Activated T-helper 2 cell treated with anti-CD3 and anti-CD28 coated beads, Interferon-gamma antibody, Interleukin-2, Interleukin-4, amounts not matched to agents 10 μg/mL and 5 μg/mL and 100 μg/mL, durations not matched to agents 14 hours and 24 hours and 36 hours (primary cell): ENCODE results near the gene TBC1D17. TPM values are rescaled to one million over a fixed set of nuclear protein-coding genes. Genes with fewer than 3 reads are reported as not detected.
A peak's percentile ranks its signal among the peaks of the same experiment; 100 is the strongest.

ENCODE experiments used
- DNase-seq: peaks from one replicate; pipeline ENCODE4 v3.0.0; 2021; ENCODE audit warnings: low spot score
- H3K27ac Mint-ChIP-seq: one replicate; pipeline ENCODE4 v1.8.0; 2021; ENCODE audit warnings: mixed read lengths
- H3K27me3 Mint-ChIP-seq: one replicate; pipeline ENCODE4 v1.8.0; 2021; ENCODE audit warnings: low read depth, mixed read lengths
- H3K36me3 Mint-ChIP-seq: one replicate; pipeline ENCODE4 v1.8.0; 2021; ENCODE audit warnings: low read depth, mixed read lengths
- H3K4me1 Mint-ChIP-seq: one replicate; pipeline ENCODE4 v1.8.0; 2021; ENCODE audit warnings: low read depth, mixed read lengths
- H3K4me3 Mint-ChIP-seq: one replicate; pipeline ENCODE4 v1.8.0; 2021; ENCODE audit warnings: low read depth, mild to moderate bottlenecking, moderate library complexity, mixed read lengths
- H3K9me3 Mint-ChIP-seq: one replicate; pipeline ENCODE4 v1.8.0; 2021; ENCODE audit warnings: mixed read lengths
- intact Hi-C: fragments of 100-400 bp; cut with micrococcal nuclease; formaldehyde crosslinking; loops from one replicate; pipeline ENCODE4 v1.15.1; 2023
- total RNA-seq: library from RNA; stranded (reverse); gene quantifications from 2 replicates; pipeline ENCODE4 v1.2.3, GENCODE V29; 2022

TBC1D17 gene
- total RNA-seq, 1 donor from 2014 or later, result 40.0 TPM

DNA sequence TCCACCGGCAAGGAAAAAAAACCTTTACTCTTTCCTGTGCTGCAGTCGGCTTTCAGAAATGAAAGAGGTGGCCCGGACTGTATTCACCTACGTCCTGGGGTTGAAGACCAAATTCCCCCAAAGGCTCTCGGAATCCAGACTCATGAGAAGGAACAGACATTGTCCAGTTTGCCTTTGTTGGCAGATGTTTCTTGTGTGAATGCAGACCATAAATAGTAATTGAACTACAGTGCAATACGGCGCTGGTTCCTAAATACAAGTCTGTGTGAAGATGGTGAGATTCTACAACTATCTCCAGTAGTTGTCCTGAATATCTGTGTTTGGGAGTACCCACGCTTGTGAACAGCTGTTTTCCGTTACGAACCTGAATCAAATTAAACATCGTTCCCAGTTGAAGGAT is 37.8 kb upstream of the TBC1D17 start:
- Mint-ChIP-seq H3K27ac (no peak overlapping the region), H3K4me3 (no peak overlapping the region), H3K27me3 (no peaks in the 10 kb centered on the region), H3K36me3 (peaks cover 26% of the 10 kb centered on the region), H3K4me1 (no peaks in the 10 kb centered on the region), H3K9me3 (no peaks in the 10 kb centered on the region)
- no peak for DNase-seq
- intact Hi-C loops, result no loop called here

DNA sequence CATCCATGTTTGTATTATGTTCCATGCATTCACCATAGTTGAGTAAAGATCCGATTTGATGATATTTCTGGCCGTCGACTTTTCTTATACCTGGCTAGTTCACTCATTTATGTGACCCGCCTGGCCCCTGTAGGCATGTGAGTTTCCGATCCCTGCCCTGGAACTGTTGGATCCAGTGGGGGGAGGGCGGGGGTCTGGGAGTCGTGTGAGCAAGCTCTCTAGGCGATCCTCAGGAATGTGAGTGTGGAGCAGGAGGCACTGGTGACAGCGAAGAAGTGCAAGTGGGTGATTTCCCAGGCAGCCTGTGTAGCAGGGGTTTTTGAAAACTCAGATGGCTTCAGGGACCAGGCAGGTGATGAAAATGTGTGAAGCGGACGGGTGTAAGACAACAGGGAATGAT is 37.2 kb upstream of the TBC1D17 start:
- Mint-ChIP-seq H3K36me3 (peaks cover 20% of the 10 kb centered on the region), H3K9me3 (no peaks in the 10 kb centered on the region), H3K4me3 (no peak overlapping the region), H3K27me3 (no peaks in the 10 kb centered on the region), H3K27ac (no peak overlapping the region), H3K4me1 (no peaks in the 10 kb centered on the region)
- intact Hi-C loops, result no loop called here
- DNase-seq, result no peak

DNA sequence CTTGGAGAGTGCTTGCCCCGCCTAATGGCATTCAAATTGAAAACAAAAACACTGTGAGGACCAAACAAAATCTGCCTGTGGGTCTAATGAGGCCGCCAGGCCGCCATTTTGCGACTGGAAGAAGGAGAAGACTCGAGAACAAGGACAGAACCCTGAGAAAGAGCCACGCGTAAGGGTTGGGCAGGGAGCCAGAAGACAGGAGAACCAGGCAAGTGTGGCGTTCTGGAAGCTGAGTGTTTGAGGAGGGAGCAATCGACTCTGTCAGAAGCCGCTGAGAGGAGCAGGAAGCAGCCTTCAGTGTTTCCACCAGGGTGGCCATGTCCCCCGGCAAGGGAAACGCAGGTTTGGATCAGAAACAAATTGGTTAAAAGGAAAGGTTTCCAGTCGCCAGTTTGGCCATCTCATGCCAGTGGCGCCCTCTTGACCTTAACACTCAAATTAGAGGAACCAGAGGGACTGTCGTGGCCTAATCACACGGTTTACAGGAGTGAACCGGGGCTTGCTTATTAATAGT is 36.7 kb upstream of the TBC1D17 start:
- DNase-seq, result no peak
- Mint-ChIP-seq H3K9me3 (no peaks in the 10 kb centered on the region), H3K36me3 (peaks cover 20% of the 10 kb centered on the region), H3K4me3 (no peak overlapping the region), H3K27me3 (no peaks in the 10 kb centered on the region), H3K4me1 (no peaks in the 10 kb centered on the region), H3K27ac (no peak overlapping the region)
- intact Hi-C loops, result no loop called here

DNA sequence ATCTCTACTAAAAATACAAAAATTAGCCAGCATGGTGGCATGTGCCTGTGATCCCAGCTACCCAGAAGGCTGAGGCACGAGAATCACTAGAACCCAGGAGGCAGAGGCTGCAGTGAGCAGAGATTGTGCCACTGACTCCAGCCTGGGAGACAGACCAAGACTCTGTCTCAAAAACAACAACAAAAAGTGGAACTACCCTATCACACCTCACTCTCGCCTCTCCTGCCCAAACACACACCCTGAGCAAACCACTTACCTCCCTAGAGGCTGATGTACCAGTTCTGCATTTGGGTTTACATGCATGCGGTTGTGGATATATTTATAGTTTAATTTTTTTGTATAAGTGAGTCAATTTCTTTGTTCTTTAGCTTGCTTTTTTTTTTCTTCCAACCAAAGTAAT is 34.2 kb upstream of the TBC1D17 start:
- no peak for DNase-seq
- Mint-ChIP-seq H3K4me3 (no peak overlapping the region), H3K36me3 (peaks cover 13% of the 10 kb centered on the region), H3K9me3 (no peaks in the 10 kb centered on the region), H3K4me1 (peaks cover 6% of the 10 kb centered on the region), H3K27me3 (no peaks in the 10 kb centered on the region), H3K27ac (no peak overlapping the region)
- intact Hi-C loops, result no loop called here

- no peak overlapping the region for H3K27ac Mint-ChIP-seq
- H3K9me3 Mint-ChIP-seq, result peaks cover 5% of the 10 kb centered on the region
- no peak overlapping the region for H3K4me3 Mint-ChIP-seq
- no peaks in the 10 kb centered on the region for H3K27me3 Mint-ChIP-seq
- peaks cover 10% of the 10 kb centered on the region for H3K36me3 Mint-ChIP-seq
- DNase-seq, result no peak
- H3K4me1 Mint-ChIP-seq, result peaks cover 16% of the 10 kb centered on the region
- intact Hi-C loops, result no loop called here
Measured at GRCh38 chr19:49844138-49845095, 33.1 kb upstream of the TBC1D17 start.

DNA sequence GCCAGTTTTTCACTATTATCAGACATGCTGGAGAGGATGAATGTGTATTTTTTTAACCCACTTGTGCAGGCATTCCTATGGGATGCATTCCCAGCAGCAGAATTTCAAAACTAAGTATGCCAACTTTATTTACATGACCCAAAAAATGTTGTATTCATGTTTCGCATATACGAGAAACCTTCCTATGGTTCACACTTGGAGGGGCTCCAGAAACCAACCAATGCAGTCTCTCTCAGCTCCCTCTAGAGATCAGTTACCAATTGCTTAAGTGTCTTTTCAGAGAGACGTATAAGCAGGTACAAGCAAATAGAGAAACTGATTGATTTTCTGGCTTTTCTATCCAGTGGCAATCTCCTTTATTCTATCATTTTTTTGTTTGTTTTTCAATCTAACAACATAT is 32.1 kb upstream of the TBC1D17 start:
- intact Hi-C loops, result no loop called here
- Mint-ChIP-seq H3K4me3 (no peak overlapping the region), H3K4me1 (peaks cover 24% of the 10 kb centered on the region), H3K27ac (no peak overlapping the region), H3K27me3 (no peaks in the 10 kb centered on the region), H3K9me3 (peaks cover 5% of the 10 kb centered on the region), H3K36me3 (peaks cover 10% of the 10 kb centered on the region)
- no peak for DNase-seq

GRCh38 chr19:49846408-49846807 is 31.1 kb upstream of the TBC1D17 start:
- Mint-ChIP-seq H3K4me3 (no peak overlapping the region), H3K27ac (no peak overlapping the region), H3K9me3 (peaks cover 5% of the 10 kb centered on the region), H3K4me1 (peaks cover 24% of the 10 kb centered on the region), H3K27me3 (no peaks in the 10 kb centered on the region), H3K36me3 (peaks cover 10% of the 10 kb centered on the region)
- no peak for DNase-seq
- intact Hi-C loops, result no loop called here

GRCh38 chr19:49847731-49848696 is 29.5 kb upstream of the TBC1D17 start:
- H3K27me3 Mint-ChIP-seq, result no peaks in the 10 kb centered on the region
- H3K4me3 Mint-ChIP-seq, result no peak overlapping the region
- intact Hi-C loops, result no loop called here
- no peak overlapping the region for H3K27ac Mint-ChIP-seq
- H3K4me1 Mint-ChIP-seq, result peaks cover 34% of the 10 kb centered on the region
- H3K36me3 Mint-ChIP-seq, result peaks cover 15% of the 10 kb centered on the region
- peaks cover 5% of the 10 kb centered on the region for H3K9me3 Mint-ChIP-seq
- DNase-seq, result no peak

DNA sequence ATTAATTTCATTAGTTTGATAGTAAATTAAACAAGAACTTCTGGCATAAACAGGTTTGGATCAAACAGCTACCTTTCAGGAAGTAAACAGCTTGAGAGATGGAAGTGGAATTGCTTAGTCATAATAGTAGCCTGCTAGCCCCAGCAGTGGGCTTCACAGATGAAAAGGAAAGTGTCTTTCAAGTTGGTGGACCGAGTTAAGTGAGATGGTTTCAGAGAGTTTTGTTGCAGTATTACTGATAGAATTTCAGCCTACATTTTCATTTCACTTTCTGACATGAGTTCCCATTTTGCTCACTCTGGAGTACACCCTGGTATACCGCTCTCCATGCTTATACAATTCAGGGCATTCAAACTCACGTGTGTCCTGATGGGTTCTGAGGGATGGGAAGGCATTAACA is 28.6 kb upstream of the TBC1D17 start:
- Mint-ChIP-seq H3K4me3 (peak overlapping the region; percentile 67), H3K36me3 (peaks cover 15% of the 10 kb centered on the region), H3K9me3 (peaks cover 5% of the 10 kb centered on the region), H3K4me1 (peaks cover 37% of the 10 kb centered on the region), H3K27ac (peak overlapping the region; percentile 52), H3K27me3 (no peaks in the 10 kb centered on the region)
- intact Hi-C loops, result no loop called here
- no peak for DNase-seq

GRCh38 chr19:49849433-49850220 is 27.9 kb upstream of the TBC1D17 start:
- intact Hi-C loops, result loop anchor here (1.0 kb wide), 1 partner anchor 28 kb away; the partner anchor contains the start of genes AKT1S1 and TBC1D17
- no peak for DNase-seq
- peaks cover 15% of the 10 kb centered on the region for H3K36me3 Mint-ChIP-seq
- H3K9me3 Mint-ChIP-seq, result peaks cover 5% of the 10 kb centered on the region
- no peaks in the 10 kb centered on the region for H3K27me3 Mint-ChIP-seq
- peak overlapping the region; percentile 89 for H3K4me3 Mint-ChIP-seq
- H3K27ac Mint-ChIP-seq, result peak overlapping the region; percentile 52
- peaks cover 37% of the 10 kb centered on the region for H3K4me1 Mint-ChIP-seq

- H3K36me3 Mint-ChIP-seq, result peaks cover 15% of the 10 kb centered on the region
- peaks cover 5% of the 10 kb centered on the region for H3K9me3 Mint-ChIP-seq
- H3K4me3 Mint-ChIP-seq, result peak overlapping the region; percentile 89
- H3K4me1 Mint-ChIP-seq, result peaks cover 37% of the 10 kb centered on the region
- H3K27me3 Mint-ChIP-seq, result no peaks in the 10 kb centered on the region
- DNase-seq, result no peak
- intact Hi-C loops, result loop anchor here (1.0 kb wide), 1 partner anchor 27 kb away; the partner anchor contains the start of genes AKT1S1 and TBC1D17
- peak overlapping the region; percentile 96 for H3K27ac Mint-ChIP-seq
Measured at GRCh38 chr19:49850221-49850486, 27.3 kb upstream of the TBC1D17 start.
